PFSK-1 (cell line): ENCODE measurements around the gene ARHGEF11.

ENCODE experiments used
- FOXP2 ChIP-seq: optimal IDR thresholded peaks from 2 replicates; pipeline ENCODE3; 2011; ENCODE audit warnings: borderline replicate concordance, control low read depth, inconsistent platforms; ENCODE audit not compliant: insufficient read depth; ENCODE audit errors: extremely low read length, extremely low read depth
- POLR2AphosphoS5 ChIP-seq: IDR thresholded peaks from 2 replicates; pipeline ENCODE4 v1.6.1; 2012; ENCODE audit warnings: low read depth, mild to moderate bottlenecking, control low read depth, low read length, moderate library complexity
- SIN3A ChIP-seq: IDR thresholded peaks from 2 replicates; pipeline ENCODE4 v1.6.1; 2012; ENCODE audit warnings: mild to moderate bottlenecking, low read length, moderate library complexity, borderline replicate concordance; ENCODE audit not compliant: insufficient read depth
- TAF1 ChIP-seq: IDR thresholded peaks from 2 replicates; pipeline ENCODE4 v1.6.1; 2012; ENCODE audit warnings: low read length, control low read depth, borderline replicate concordance; ENCODE audit not compliant: insufficient read depth
- TF ChIP-seq, protein P1 (sequence below), 2 experiments: IDR thresholded peaks; 2 replicates each; pipeline versions ENCODE4 v1.6.1 to v1.8.0; 2011 to 2012; ENCODE audit warnings: low read depth in 2 of 2, low read length in 2 of 2, control low read depth in 1 of 2, inconsistent platforms in 1 of 2, mild to moderate bottlenecking in 1 of 2, moderate library complexity in 1 of 2; ENCODE audit not compliant: insufficient read depth in 1 of 2

The ARHGEF11 gene

DNA sequence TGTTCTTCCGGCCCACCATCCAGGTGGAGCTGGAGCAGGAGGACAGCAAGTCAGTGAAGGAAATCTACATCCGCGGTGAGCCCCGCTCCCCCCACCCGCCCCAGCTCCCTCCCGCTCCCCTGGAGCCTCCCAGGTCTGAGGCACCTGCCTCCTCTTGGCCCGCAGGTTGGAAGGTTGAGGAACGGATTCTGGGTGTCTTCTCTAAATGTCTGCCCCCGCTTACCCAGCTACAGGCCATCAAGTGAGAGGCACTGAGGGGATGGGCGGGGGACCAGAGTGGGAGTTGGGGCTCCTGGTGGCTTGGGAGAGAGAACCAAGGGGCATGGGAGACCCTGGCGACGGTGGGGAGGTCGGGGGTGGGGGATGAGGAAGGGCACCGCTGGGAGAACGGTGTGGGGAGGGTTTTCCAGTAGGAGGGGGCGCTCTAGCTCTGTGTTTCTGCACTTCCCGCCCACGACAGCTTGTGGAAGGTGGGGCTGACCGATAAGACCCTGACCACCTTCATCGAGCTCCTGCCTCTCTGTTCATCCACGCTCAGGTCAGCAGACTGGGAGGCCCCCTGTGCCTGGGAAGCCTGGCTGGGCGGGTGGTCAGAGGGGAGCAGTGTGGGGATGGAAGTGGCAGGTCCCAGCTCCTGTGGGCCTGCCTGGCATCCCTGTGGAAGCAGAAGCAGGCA, 120.9 kb downstream of the ARHGEF11 start:
- TF ChIP-seq, protein P1, sequence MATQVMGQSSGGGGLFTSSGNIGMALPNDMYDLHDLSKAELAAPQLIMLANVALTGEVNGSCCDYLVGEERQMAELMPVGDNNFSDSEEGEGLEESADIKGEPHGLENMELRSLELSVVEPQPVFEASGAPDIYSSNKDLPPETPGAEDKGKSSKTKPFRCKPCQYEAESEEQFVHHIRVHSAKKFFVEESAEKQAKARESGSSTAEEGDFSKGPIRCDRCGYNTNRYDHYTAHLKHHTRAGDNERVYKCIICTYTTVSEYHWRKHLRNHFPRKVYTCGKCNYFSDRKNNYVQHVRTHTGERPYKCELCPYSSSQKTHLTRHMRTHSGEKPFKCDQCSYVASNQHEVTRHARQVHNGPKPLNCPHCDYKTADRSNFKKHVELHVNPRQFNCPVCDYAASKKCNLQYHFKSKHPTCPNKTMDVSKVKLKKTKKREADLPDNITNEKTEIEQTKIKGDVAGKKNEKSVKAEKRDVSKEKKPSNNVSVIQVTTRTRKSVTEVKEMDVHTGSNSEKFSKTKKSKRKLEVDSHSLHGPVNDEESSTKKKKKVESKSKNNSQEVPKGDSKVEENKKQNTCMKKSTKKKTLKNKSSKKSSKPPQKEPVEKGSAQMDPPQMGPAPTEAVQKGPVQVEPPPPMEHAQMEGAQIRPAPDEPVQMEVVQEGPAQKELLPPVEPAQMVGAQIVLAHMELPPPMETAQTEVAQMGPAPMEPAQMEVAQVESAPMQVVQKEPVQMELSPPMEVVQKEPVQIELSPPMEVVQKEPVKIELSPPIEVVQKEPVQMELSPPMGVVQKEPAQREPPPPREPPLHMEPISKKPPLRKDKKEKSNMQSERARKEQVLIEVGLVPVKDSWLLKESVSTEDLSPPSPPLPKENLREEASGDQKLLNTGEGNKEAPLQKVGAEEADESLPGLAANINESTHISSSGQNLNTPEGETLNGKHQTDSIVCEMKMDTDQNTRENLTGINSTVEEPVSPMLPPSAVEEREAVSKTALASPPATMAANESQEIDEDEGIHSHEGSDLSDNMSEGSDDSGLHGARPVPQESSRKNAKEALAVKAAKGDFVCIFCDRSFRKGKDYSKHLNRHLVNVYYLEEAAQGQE (IDR thresholded peaks at IDR 0.05; ENCODE audit: insufficient read depth in 1 of 2, low read depth in 2 of 2, low read length in 2 of 2): no peak
- TF ChIP-seq FOXP2 (no peak), SIN3A (no peak), POLR2AphosphoS5 (no peak), TAF1 (no peak)

DNA sequence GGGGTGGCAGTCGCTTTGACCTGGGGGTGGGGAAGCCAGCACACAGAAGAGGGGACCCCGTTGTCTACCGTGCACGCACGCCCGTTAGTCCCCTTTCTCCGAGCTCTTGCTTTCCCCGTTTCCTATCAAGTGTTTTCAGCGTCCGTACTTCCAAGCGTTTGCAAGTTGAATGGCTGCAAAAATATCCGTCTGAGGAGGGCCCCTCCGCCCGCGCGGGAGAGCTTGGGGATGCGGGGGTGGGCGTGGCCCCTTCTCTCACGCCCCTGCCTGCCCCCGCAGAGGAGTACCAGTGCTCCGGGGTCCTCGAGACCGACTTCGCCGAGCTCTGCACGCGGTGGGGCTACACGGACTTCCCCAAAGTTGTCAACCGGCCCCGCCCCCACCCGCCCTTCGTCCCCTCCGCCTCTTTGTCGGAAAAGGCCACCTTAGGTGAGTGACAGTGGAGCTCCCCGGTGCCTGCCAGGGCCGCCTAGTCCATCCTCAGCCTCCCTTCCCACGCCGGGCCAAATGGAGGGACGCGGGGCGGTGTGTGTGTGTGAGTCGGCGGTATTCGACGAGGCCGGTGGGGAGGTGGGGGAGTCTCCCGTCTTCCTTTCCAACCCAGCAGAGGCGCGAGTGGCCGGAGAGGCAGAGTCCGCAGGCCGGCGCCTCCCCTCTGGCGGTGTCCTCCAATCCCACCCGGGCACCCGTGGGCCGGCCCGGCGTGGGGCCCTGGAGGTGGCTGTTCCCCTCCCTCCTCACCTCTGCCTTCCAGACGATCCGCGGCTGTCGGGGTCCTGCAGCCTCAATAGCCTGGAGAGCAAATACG, 121.7 kb downstream of the ARHGEF11 start:
- TF ChIP-seq FOXP2 (no peak), POLR2AphosphoS5 (no peak)

DNA sequence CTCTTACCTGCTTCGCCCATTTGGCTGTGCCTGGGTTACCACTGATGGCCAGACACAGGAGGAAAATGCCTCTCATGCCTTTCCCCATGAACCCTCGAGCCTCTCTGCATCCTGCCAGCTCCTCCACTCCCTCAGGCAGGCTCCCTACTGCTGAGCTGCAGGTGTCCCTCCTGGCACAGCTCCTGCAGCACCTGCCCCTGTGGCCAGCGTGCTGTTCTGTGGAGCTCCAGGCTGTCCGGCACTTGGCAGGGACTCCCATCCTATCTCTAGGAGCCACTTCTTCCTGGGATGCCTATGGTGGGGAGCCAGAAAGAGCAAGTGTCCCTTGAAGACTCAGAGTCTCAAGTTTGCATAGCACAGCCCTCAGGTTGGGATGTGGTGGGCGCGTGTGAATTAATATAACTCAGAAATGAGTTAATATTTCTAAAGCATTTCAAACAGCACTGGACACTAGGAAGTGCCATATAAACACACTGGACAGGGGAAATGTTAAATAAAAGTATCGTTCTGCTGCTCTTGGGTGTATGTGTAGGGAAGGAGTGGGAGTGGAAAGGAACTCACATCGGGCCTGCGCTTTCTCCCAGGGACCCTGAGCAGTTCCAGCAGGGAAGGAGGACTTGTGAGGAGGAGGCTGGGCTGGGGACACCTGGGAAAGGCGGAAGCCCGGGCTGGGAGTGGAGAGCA, 122.4 kb downstream of the ARHGEF11 start:
- TF ChIP-seq, protein P1 (IDR thresholded peaks at IDR 0.05; ENCODE audit: insufficient read depth in 1 of 2, low read depth in 2 of 2, low read length in 2 of 2): no peak
- TF ChIP-seq FOXP2 (no peak), TAF1 (no peak)

DNA sequence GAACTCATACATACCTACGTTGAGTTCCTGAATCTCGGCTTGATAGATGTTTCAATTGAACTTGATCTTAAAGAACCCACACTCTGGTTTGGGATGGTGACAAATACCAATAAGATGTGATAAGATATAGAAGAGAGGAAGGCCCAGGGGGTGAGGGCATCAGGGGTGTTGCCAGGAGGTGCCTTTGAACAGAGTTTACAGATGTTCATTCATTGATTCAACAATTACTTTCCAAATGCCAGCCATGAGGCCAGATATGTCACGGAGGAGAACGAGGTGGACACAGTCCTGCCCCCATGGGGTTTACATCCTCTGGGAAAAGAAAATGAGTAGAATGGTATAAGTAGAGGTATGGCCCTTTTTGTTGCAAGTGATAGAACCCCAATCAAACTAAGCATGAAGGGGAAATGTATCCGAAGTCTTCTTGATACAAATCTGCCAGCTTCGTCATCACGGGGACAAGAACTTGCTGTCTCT, 124.5 kb downstream of the ARHGEF11 start:
- TF ChIP-seq, protein P1 (IDR thresholded peaks at IDR 0.05; ENCODE audit: insufficient read depth in 1 of 2, low read depth in 2 of 2, low read length in 2 of 2): no peak
- no peak for TF ChIP-seq FOXP2
- no peak for TF ChIP-seq TAF1
- no peak for TF ChIP-seq POLR2AphosphoS5
- no peak for TF ChIP-seq SIN3A

DNA sequence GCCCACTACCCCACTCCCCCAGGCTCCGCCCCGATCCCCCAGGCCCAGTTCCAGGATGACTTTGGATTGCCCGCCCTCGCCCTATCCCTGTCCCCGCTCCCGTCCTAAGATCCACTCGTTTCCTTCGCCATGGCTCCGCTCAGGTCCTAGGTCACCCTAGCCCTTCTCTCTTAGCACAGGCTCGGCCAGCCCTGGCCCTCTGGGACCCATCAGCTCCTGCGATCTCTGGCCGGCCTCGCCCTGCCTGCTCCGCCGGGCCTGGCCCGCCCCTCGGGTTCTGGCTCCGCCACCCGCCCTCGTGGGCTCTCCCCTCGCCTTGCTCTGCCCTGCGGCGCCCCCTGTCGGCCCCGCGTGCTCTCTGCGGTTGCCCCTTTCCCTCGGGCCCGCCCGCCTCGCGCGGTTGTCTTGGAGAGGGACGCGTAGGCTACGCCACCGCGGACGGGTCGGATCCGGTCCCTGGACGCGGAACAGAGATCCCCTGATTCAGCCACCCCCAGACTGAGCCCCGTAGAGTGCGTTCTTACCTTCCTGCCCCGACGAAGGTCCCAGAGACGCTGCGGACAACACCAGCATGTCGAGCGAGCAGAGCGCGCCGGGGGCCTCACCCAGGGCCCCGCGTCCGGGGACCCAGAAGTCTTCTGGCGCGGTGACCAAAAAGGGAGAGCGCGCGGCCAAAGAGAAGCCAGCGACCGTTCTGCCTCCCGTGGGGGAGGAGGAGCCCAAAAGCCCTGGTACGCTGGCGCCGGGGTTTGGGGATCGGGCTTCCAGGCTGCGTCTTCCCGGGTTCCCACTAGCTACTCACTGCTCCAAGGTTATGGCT, 125.1 kb downstream of the ARHGEF11 start, which contains the start of gene LRRC71:
Gene LRRC71, plus strand, starts transcription at position 400 of the 820 bp plus-strand sequence. Its CDS starts 172 bp downstream, at position 572.
- TF ChIP-seq TAF1 (no peak), FOXP2 (peak; percentile 86)
